HUES6 (cell line): ENCODE results near the gene SMG6.
"Not testable (repeated sequence)": the region's sequence is repeated elsewhere in the genome, so short reads cannot be mapped to it uniquely, and the experiment has no call there.

Source experiments
- H3K27ac ChIP-seq: 2 replicates; pipeline ENCODE4 v1.7.0; 2013; ENCODE audit warnings: low read depth, mild to moderate bottlenecking, low read length, inconsistent platforms
- H3K27me3 ChIP-seq: 2 replicates; pipeline ENCODE4 v1.6.1; 2013; ENCODE audit warnings: low read length; ENCODE audit not compliant: control insufficient read depth, insufficient read depth
- H3K36me3 ChIP-seq: 2 replicates; pipeline ENCODE4 v1.6.1; 2013; ENCODE audit warnings: low read length; ENCODE audit not compliant: control insufficient read depth, insufficient read depth
- H3K4me1 ChIP-seq: 2 replicates; pipeline ENCODE4 v1.6.1; 2013; ENCODE audit warnings: low read length; ENCODE audit not compliant: control insufficient read depth, insufficient read depth
- H3K4me3 ChIP-seq: 2 replicates; pipeline ENCODE4 v1.5.1; 2013; ENCODE audit warnings: low read depth, low read length
- H3K9ac ChIP-seq: one replicate; pipeline ENCODE4 v1.6.1; 2013; ENCODE audit warnings: mild to moderate bottlenecking, low read length
- H3K9me3 ChIP-seq: 2 replicates; pipeline ENCODE4 v1.6.1; 2013; ENCODE audit warnings: low read depth, low read length; ENCODE audit not compliant: control insufficient read depth, insufficient read depth

Gene SMG6

GRCh38 chr17:2157081-2157480 lies 146.5 kb downstream of the SMG6 start:
- peaks cover 18% of the 10 kb centered on the region; the same call in 1 of the 2 replicates for H3K36me3 ChIP-seq
- H3K4me3 ChIP-seq: no peak overlapping the region
- no peak overlapping the region for H3K27ac ChIP-seq
- no peak overlapping the region for H3K9ac ChIP-seq
- H3K4me1 ChIP-seq: no peaks in the 10 kb centered on the region; the same call in 1 of the 2 replicates
- H3K9me3 ChIP-seq: no peaks in the 10 kb centered on the region
- H3K27me3 ChIP-seq: no peaks in the 10 kb centered on the region

- no peak overlapping the region for H3K4me3 ChIP-seq
- H3K36me3 ChIP-seq: peaks cover 18% of the 10 kb centered on the region; the same call in 1 of the 2 replicates
- no peaks in the 10 kb centered on the region; the same call in 1 of the 2 replicates for H3K4me1 ChIP-seq
- H3K27ac ChIP-seq: no peak overlapping the region
- no peak overlapping the region for H3K9ac ChIP-seq
- no peaks in the 10 kb centered on the region for H3K27me3 ChIP-seq
- no peaks in the 10 kb centered on the region for H3K9me3 ChIP-seq
These were observed 146.9 kb downstream of the SMG6 start for GRCh38 chr17:2156666-2157065.

- Histone ChIP-seq H3K4me1 (no peaks in the 10 kb centered on the region; the same call in 1 of the 2 replicates), H3K9me3 (no peaks in the 10 kb centered on the region), H3K9ac (no peak overlapping the region), H3K4me3 (no peak overlapping the region), H3K27me3 (no peaks in the 10 kb centered on the region), H3K36me3 (peaks cover 18% of the 10 kb centered on the region; the same call in 1 of the 2 replicates), H3K27ac (no peak overlapping the region)
These were observed 148.0 kb downstream of the SMG6 start for GRCh38 chr17:2155573-2155972.

DNA sequence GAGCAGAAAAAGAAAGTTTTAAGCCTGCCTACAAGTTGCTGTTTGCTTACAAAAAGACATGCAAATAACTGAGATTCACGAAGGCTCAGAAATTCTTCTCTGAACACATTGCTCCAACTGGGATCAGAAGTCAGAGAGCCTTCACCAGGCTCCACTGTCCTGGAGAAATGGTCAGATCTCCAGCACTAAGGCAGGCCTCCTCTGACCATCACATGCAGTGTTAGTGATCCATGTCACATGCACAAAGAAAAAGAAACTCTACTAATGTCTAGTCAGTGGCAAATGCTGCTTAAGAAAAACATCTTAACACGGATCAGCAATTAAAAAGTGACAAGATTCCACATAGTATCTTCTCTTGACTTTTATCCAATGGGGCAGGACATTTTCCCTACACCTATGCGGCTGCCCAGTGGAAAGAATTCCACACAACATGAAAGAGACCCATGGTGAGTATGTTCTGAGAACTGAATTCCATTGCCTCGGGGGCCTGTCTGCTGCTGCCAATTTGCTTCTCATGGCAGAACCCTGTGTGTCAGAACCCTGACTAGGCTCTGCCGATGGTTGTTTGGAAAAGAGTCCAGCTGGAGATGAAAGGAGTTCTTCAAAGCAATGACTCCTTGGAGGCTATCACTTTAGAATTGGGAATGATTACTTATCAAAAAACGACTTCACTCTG lies 152.1 kb downstream of the SMG6 start:
- peaks cover 21% of the 10 kb centered on the region for H3K36me3 ChIP-seq
- no peak overlapping the region for H3K27ac ChIP-seq

GRCh38 chr17:2150806-2151205 lies 152.8 kb downstream of the SMG6 start:
- no peaks in the 10 kb centered on the region for H3K27me3 ChIP-seq
- no peaks in the 10 kb centered on the region for H3K4me1 ChIP-seq
- no peak overlapping the region for H3K4me3 ChIP-seq
- peaks cover 20% of the 10 kb centered on the region for H3K36me3 ChIP-seq
- no peak overlapping the region for H3K27ac ChIP-seq
- H3K9ac ChIP-seq: no peak overlapping the region
- H3K9me3 ChIP-seq: no peaks in the 10 kb centered on the region

More for the DNA sequence above, 152.1 kb downstream of the SMG6 start:
- H3K27me3 ChIP-seq: no peaks in the 10 kb centered on the region
- no peak overlapping the region for H3K4me3 ChIP-seq
- no peaks in the 10 kb centered on the region for H3K4me1 ChIP-seq
- H3K9ac ChIP-seq: no peak overlapping the region
- H3K9me3 ChIP-seq: no peaks in the 10 kb centered on the region

- H3K27ac ChIP-seq: no peak overlapping the region
- no peaks in the 10 kb centered on the region for H3K4me1 ChIP-seq
These were observed 153.7 kb downstream of the SMG6 start for GRCh38 chr17:2149934-2150333.

DNA sequence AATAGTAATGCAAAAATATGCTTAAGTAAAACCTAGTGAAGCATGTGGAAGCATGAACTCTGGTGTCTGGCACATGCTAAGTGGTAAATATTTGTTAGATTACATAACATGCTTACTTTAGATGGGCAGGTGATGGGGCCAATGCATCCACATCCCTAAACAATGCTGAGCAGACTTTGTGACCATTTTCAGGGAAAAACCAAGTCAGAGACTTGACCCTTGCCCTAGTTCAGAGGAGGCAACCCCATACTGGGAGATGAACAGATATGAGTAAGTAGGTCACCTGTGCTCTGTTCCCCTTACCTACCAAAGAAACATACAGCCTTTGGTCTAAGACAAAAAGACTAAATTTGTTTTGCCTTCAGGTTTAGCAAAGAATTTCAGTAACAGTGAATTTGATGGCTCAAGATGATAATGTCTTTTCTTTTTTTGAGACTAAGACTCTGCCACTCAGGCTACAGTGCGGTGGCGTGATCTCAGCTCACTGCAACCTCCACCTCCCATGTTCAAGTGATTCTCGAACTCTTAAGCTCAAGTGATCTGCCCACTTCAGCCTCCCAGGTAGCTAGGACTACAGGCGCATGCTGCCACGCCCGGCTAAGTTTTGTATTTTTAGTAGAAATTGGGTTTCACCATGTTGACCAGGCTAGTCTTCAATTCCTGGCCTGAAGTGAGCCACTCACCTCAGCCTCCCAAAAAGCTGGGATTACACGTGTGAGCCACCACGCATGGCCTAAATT lies 157.3 kb downstream of the SMG6 start:
- Histone ChIP-seq H3K4me3 (no peak overlapping the region), H3K4me1 (no peaks in the 10 kb centered on the region), H3K27me3 (no peaks in the 10 kb centered on the region), H3K27ac (no peak overlapping the region), H3K9ac (no peak overlapping the region), H3K36me3 (peaks cover 7% of the 10 kb centered on the region), H3K9me3 (no peaks in the 10 kb centered on the region)

More at GRCh38 chr17:2149934-2150333, 153.7 kb downstream of the SMG6 start:
- peaks cover 13% of the 10 kb centered on the region for H3K36me3 ChIP-seq
- H3K9ac ChIP-seq: no peak overlapping the region
- no peaks in the 10 kb centered on the region for H3K9me3 ChIP-seq
- H3K4me3 ChIP-seq: no peak overlapping the region
- no peaks in the 10 kb centered on the region for H3K27me3 ChIP-seq

GRCh38 chr17:2144701-2145100 lies 158.9 kb downstream of the SMG6 start:
- Histone ChIP-seq H3K9ac (no peak overlapping the region), H3K4me3 (no peak overlapping the region), H3K27me3 (no peaks in the 10 kb centered on the region), H3K27ac (no peak overlapping the region), H3K9me3 (no peaks in the 10 kb centered on the region), H3K36me3 (0 out of 2 replicates have a peak, but pooled peaks cover 3% of the 10 kb centered on the region), H3K4me1 (peaks cover 6% of the 10 kb centered on the region; the same call in 1 of the 2 replicates)

GRCh38 chr17:2143332-2143731 lies 160.3 kb downstream of the SMG6 start:
- H3K9me3 ChIP-seq: no peaks in the 10 kb centered on the region
- peaks cover 14% of the 10 kb centered on the region for H3K4me1 ChIP-seq
- no peak overlapping the region for H3K27ac ChIP-seq
- H3K9ac ChIP-seq: no peak overlapping the region
- no peak overlapping the region for H3K4me3 ChIP-seq
- 0 out of 2 replicates have a peak, but pooled peaks cover 2% of the 10 kb centered on the region for H3K36me3 ChIP-seq
- H3K27me3 ChIP-seq: no peaks in the 10 kb centered on the region

DNA sequence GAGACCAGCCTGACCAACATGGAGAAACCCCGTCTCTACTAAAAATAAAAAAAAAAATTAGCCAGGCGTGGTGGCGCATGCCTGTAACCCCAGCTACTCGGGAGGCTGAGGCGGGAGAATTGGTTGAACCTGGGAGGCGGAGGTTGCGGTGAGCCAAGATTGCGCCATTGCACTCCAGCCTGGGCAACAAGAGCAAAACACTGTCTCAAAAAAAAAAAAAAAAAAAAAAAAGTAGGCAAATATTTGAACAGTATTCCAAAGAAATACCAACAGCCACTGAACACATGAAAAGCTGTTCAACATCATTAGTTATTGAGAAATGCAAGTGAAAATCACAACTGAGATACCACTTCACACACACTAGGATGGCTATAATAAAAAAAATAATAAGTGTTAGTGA lies 160.9 kb downstream of the SMG6 start:
- H3K4me1 ChIP-seq: peaks cover 21% of the 10 kb centered on the region
- H3K9me3 ChIP-seq, H3K36me3 ChIP-seq, H3K27me3 ChIP-seq, H3K9ac ChIP-seq, H3K4me3 ChIP-seq, H3K27ac ChIP-seq: not testable (repeated sequence)

DNA sequence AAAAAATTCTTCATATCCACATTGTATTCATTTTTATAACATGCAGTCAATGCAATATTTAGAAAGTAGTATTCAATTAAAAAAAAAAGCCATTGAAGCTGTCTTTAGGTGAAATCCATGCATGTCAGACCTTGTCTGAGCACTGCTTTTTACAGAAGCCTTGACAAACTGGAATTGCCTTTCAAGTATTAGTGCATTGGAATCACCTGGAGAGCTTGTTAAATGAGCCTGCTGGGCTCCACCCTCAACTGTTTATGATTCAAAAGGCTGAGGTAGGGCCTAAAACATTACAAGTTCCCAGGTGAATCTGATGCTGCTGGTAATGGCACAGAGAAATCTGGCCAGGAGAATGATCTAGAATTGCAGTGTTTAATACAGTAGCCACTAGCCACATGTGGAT lies 162.9 kb downstream of the SMG6 start:
- H3K9me3 ChIP-seq: no peaks in the 10 kb centered on the region

More for the DNA sequence above, 162.9 kb downstream of the SMG6 start:
- H3K36me3 ChIP-seq: no peaks in the 10 kb centered on the region
- no peak overlapping the region for H3K4me3 ChIP-seq
- no peaks in the 10 kb centered on the region for H3K27me3 ChIP-seq
- H3K9ac ChIP-seq: no peak overlapping the region
- peaks cover 30% of the 10 kb centered on the region for H3K4me1 ChIP-seq
- no peak overlapping the region for H3K27ac ChIP-seq
